ENCODE measurements around the gene NUTM1.

DNA sequence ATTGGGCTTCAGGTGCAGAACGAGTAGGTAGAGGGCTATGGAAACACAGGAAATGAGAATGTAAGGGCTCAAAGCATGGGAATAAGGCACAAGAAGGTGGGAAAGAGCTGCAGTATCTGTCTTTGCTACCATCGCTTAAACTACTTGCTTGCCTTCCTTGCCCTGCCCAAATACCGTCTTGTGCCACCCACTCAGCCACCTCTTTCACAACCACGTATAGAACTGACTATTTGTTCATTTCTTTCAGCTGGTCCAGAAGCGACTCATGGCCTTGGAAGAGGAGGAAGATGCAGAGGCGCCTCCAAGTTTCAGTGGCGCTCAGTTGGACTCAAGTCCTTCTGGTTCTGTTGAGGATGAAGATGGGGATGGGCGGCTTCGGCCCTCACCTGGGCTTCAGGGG, 12.1 kb downstream of the NUTM1 start:
- TF ChIP-seq CTCF (IDR thresholded peaks at IDR 0.05) = no peak
- TF ChIP-seq POLR2A (IDR thresholded peaks at IDR 0.05) = no peak

Data from testis (tissue), 2 donors.